ENCODE measurements around the gene ABHD1.

The ABHD1 gene

DNA sequence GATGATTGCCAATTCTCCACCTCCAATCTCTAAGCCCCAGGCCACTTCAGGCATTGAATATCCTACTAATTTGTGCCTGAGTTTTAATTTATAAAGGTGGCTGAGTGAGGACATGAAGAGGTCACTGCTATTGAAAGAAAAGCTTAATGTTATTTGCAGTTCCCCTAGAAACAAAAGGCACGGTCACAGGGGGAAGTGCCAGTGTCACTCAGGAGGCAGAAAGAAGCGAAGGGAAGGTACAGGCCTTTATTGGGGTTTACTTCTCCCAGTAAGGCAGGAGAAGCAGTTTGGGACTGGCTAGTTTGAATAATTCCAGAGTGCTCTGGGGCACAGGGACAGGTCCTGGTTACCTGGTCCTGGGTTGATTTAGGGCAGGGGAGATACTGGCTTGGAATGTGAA, 1.7 kb upstream of the ABHD1 start:
- TF ChIP-seq, protein P1, sequence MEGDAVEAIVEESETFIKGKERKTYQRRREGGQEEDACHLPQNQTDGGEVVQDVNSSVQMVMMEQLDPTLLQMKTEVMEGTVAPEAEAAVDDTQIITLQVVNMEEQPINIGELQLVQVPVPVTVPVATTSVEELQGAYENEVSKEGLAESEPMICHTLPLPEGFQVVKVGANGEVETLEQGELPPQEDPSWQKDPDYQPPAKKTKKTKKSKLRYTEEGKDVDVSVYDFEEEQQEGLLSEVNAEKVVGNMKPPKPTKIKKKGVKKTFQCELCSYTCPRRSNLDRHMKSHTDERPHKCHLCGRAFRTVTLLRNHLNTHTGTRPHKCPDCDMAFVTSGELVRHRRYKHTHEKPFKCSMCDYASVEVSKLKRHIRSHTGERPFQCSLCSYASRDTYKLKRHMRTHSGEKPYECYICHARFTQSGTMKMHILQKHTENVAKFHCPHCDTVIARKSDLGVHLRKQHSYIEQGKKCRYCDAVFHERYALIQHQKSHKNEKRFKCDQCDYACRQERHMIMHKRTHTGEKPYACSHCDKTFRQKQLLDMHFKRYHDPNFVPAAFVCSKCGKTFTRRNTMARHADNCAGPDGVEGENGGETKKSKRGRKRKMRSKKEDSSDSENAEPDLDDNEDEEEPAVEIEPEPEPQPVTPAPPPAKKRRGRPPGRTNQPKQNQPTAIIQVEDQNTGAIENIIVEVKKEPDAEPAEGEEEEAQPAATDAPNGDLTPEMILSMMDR (conservative IDR thresholded peaks at IDR 0.05), result no peak
- no peak for TF ChIP-seq ZFX (IDR thresholded peaks at IDR 0.05)
- no peak overlapping the region for H3K27ac ChIP-seq

DNA sequence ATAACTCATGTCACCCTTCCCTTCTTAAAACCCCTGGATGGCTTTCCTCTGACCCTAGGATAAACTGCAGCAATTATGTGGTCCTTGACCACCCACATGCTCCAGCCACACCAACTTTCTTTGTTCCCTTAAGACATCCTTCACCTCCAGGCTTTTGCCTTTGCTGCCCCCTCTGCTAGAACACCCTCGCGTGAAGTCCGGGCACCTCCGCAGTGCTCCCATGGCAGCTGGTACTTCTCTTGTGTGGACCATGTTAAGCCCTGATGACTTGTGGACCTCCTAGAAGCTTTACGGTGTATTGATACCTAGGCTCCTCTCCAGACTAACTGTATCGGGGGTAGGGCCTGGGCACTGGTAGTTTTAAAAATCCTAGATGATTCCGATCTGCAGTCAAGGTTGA, 824 bp upstream of the ABHD1 start:
- TF ChIP-seq ZFX (IDR thresholded peaks at IDR 0.05), result no peak
- TF ChIP-seq, protein P1 (conservative IDR thresholded peaks at IDR 0.05), result no peak
- no peak overlapping the region for H3K27ac ChIP-seq

DNA sequence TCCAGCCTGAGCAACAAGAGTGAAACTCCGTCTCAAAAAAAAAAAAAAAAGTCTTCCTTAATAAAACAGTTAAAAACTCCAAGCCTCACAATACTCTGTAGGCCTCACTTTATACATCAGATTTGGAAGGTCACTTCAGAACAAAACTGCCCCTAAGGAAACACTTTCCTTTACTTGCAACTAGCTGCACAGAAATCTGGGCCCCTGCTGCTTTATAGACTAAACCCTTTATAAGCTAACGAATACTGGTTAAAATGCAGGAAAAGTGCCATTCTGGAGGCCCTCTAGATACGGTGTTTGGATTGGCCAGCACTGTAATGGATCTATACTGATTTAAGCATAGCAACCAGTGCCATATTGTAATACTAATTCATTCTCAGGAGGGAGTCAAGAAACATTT, 1.5 kb downstream of the ABHD1 start:
- H3K27ac ChIP-seq, result no peak overlapping the region
- TF ChIP-seq ZFX (IDR thresholded peaks at IDR 0.05), result no peak
- TF ChIP-seq, protein P1 (conservative IDR thresholded peaks at IDR 0.05), result no peak

DNA sequence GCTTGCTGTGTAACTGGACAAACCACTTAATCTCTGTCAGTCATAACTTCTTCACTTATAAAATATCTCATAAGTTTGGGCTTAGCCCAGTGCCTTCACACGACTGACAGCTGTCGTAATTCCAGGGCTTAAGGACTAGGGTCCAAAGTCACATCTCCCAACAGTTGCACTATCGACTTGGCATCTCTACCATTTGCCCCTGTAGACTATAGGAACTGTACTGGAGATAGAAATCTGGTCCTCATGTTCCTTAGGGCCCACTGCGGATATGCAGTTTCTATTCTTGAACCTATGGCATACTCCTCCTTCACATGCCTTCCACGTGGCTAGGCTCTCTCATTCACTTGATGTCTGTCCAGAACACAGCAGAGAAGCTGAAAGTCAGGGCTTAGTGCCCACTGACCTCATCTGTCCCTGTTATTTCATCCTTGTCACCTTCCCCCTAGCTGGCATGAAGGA, 2.7 kb downstream of the ABHD1 start:
- no peak overlapping the region for H3K27ac ChIP-seq
- TF ChIP-seq, protein P1 (conservative IDR thresholded peaks at IDR 0.05), result no peak
- no peak for TF ChIP-seq ZFX (IDR thresholded peaks at IDR 0.05)

DNA sequence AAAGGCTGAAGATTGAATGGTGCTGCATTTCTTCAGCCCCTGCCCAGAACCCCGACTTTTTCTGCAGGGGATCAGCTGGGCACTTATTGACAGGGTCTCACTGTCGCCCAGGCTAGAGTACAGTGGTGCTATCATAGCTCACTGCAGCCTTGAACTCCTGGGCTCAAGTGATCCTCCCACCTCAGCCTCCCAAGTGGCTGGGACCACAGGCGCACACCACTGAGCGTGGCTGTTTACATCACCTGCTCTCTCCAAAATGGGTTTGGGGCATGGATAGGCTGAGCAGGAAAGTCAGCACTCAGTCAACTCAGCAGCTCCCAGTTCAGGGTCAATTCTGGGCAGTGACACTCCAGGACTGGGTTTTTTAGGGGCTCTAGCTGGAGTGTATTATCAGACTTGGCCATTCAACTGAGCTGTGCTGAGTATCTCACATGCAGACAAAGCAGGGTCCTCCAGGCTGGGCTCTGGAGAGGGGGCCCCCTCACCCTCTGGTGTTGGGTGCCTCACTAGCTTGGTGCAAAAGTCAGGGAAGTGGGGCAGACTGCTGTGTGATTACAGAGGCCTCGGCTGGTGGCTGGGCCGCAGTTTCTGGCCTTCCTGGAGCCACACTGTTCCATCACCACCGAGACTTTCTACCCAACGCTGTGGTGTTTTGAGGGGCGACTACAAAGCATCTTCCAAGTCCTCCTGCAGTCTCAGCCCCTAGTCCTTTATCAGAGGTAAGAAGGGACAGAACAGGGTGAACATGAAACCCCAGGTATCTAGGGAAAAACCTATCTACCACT, 4.5 kb downstream of the ABHD1 start:
- no peak overlapping the region for H3K27ac ChIP-seq
- no peak for TF ChIP-seq ZFX (IDR thresholded peaks at IDR 0.05)
- TF ChIP-seq, protein P1 (conservative IDR thresholded peaks at IDR 0.05), result no peak

DNA sequence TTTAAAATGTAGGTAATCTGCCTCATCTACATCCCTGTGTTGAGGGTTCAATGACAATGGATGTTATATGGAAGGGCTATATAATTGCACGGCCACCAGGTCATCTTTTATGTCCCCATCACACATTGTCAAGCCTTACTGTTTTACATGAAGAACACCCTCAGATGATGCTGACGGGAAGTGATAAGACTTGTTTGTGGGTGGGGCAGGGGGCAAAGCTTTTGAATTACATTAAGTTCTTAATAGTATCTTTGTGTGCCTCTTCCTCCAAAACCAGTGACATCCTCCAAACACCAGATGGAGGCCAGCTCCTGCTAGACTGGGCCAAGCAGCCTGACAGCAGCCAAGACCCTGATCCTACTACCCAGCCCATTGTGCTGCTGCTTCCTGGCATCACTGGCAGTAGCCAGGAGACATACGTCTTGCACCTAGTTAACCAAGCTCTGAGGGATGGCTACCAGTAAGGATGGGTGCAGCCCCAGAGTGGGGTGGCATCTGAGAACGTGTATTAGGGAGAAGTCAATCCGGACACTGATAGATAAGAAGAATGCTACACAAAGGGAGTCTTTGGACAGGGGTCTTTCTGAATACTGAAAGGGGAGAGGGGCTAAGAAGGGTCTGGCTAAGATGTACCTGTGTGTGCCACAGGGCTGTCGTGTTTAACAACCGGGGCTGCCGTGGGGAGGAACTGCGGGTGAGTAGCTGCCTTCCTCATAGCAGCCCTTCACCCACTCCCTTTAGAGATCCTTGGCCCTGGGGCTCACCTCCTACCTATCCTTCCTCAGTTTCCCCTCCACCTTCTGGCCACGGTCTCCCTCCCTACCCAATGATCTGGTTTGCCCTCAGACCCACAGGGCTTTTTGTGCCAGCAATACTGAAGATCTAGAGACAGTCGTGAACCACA, 5.3 kb downstream of the ABHD1 start:
- TF ChIP-seq, protein P1 (conservative IDR thresholded peaks at IDR 0.05), result no peak
- TF ChIP-seq ZFX (IDR thresholded peaks at IDR 0.05), result no peak
- no peak overlapping the region for H3K27ac ChIP-seq

DNA sequence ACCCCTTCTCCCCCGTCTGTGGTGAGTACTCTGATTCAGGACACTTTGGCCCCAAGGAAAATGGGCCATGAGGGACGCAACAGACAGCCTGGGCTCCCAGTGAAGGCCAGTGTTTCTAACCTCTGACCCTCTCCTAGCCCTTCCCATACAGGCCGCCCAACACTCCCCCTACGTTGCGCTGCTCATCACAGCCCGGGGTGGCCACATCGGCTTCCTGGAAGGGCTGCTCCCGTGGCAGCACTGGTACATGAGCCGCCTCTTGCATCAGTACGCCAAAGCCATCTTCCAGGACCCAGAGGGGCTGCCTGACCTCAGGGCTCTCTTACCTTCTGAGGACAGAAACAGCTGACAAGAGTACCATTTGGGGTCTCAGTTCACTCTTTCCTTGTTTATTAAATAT, 6.8 kb downstream of the ABHD1 start:
- TF ChIP-seq, protein P1 (conservative IDR thresholded peaks at IDR 0.05), result no peak
- no peak for TF ChIP-seq ZFX (IDR thresholded peaks at IDR 0.05)
- no peak overlapping the region for H3K27ac ChIP-seq
